Ishikawa (cell line): ENCODE results near the gene LIMS2.

Experiments used
- CREB1 ChIP-seq: IDR thresholded peaks from 2 replicates; pipeline ENCODE4 v1.6.1; 2012; ENCODE audit warnings: low read depth
- EGR1 ChIP-seq: IDR thresholded peaks from 2 replicates; pipeline ENCODE4 v1.6.1; 2012
- EP300 ChIP-seq: IDR thresholded peaks from 2 replicates; pipeline ENCODE4 v1.6.1; 2012; ENCODE audit warnings: borderline replicate concordance
- FOXM1 ChIP-seq: IDR thresholded peaks from 2 replicates; pipeline ENCODE4 v1.6.1; 2012; ENCODE audit warnings: low read depth, borderline replicate concordance
- RAD21 ChIP-seq: IDR thresholded peaks from 2 replicates; pipeline ENCODE4 v1.6.1; 2012; ENCODE audit warnings: low read depth
- TAF1 ChIP-seq: IDR thresholded peaks from 2 replicates; pipeline ENCODE4 v1.6.1; 2012; ENCODE audit warnings: low read depth, mild to moderate bottlenecking
- TEAD4 ChIP-seq: IDR thresholded peaks from 2 replicates; pipeline ENCODE4 v1.6.1; 2012
- YY1 ChIP-seq: IDR thresholded peaks from 2 replicates; pipeline ENCODE4 v1.6.1; 2012; ENCODE audit warnings: low read depth
- ZBTB7A ChIP-seq: IDR thresholded peaks from 2 replicates; pipeline ENCODE4 v1.6.1; 2012; ENCODE audit warnings: low read depth
- TF ChIP-seq, protein P1 (sequence below): IDR thresholded peaks from 2 replicates; pipeline ENCODE4 v1.6.1; 2012
- TF ChIP-seq, protein P2 (sequence below): IDR thresholded peaks from 2 replicates; pipeline ENCODE4 v1.6.1; 2012
- TF ChIP-seq, protein P3 (sequence below): IDR thresholded peaks from 2 replicates; pipeline ENCODE4 v1.6.1; 2012; ENCODE audit warnings: low read depth, mild to moderate bottlenecking

DNA sequence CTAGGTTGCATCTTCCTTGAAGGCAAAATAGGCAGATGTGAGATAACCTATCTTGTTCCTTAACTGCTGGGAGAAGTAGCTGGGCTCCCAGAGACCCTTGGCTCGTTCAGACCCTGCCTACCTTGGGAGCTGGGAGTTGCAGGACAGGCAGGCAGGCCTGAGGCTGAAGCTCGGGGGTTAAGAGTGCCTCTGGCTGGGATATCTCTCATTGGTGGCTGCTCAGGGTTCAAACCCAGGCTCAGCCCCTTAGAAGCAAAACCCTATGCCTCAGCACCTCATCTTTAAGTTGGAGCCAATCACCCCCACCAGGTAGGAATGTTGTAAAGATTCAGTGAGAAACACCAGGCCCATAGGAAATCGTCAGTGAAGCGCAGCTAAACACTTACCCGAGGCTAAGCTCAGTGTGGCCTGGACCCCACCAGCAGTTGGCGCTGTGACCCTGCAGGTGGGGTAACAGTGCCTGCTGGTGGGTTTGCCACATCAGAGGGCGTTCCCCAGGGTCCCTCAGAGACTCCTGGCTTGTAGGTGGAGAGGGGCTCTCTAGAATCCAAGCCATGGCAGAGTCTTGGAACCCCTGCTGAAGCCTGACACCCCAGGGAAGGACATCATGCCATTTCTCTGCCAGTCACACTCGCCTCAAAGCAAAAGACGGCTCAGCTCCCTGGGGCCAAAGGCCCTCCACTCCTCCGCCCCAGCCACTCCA lies 84.0 kb downstream of the LIMS2 start:
- TF ChIP-seq FOXM1 (no peak), RAD21 (peak; percentile 98), TAF1 (no peak), CREB1 (no peak), YY1 (no peak), ZBTB7A (no peak), TEAD4 (0 out of 2 replicates have a peak, but pooled peaks have one; percentile 29), EP300 (no peak), EGR1 (no peak)
- TF ChIP-seq, protein P1, sequence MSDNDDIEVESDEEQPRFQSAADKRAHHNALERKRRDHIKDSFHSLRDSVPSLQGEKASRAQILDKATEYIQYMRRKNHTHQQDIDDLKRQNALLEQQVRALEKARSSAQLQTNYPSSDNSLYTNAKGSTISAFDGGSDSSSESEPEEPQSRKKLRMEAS = no peak
- TF ChIP-seq, protein P2, sequence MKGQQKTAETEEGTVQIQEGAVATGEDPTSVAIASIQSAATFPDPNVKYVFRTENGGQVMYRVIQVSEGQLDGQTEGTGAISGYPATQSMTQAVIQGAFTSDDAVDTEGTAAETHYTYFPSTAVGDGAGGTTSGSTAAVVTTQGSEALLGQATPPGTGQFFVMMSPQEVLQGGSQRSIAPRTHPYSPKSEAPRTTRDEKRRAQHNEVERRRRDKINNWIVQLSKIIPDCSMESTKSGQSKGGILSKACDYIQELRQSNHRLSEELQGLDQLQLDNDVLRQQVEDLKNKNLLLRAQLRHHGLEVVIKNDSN = no peak
- TF ChIP-seq, protein P3, sequence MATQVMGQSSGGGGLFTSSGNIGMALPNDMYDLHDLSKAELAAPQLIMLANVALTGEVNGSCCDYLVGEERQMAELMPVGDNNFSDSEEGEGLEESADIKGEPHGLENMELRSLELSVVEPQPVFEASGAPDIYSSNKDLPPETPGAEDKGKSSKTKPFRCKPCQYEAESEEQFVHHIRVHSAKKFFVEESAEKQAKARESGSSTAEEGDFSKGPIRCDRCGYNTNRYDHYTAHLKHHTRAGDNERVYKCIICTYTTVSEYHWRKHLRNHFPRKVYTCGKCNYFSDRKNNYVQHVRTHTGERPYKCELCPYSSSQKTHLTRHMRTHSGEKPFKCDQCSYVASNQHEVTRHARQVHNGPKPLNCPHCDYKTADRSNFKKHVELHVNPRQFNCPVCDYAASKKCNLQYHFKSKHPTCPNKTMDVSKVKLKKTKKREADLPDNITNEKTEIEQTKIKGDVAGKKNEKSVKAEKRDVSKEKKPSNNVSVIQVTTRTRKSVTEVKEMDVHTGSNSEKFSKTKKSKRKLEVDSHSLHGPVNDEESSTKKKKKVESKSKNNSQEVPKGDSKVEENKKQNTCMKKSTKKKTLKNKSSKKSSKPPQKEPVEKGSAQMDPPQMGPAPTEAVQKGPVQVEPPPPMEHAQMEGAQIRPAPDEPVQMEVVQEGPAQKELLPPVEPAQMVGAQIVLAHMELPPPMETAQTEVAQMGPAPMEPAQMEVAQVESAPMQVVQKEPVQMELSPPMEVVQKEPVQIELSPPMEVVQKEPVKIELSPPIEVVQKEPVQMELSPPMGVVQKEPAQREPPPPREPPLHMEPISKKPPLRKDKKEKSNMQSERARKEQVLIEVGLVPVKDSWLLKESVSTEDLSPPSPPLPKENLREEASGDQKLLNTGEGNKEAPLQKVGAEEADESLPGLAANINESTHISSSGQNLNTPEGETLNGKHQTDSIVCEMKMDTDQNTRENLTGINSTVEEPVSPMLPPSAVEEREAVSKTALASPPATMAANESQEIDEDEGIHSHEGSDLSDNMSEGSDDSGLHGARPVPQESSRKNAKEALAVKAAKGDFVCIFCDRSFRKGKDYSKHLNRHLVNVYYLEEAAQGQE = no peak
